ENCODE measurements around the gene FHIT.
A peak's percentile ranks its signal among the peaks of the same experiment; 100 is the strongest.

The FHIT gene

DNA sequence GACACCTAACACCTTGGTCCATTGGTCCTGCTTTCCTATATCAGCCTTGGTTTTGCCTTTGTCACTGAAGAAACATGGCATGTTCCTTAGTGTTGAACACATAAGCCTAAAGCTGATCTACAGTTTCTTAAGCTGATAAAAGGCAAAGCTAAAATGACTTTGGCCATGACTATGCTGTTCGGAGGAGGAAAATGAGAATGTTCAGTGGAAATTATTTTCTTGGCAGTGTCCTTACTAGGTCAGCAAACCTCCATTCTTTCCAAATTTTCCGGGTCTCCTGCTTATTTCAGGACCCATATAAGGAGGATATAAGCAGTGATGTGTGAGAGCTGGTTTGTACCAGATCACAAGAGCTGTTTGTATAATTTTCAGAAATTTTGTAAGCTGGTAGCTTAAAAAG lies 1368.5 kb downstream of the FHIT start:
- DNase-seq = no peak

DNA sequence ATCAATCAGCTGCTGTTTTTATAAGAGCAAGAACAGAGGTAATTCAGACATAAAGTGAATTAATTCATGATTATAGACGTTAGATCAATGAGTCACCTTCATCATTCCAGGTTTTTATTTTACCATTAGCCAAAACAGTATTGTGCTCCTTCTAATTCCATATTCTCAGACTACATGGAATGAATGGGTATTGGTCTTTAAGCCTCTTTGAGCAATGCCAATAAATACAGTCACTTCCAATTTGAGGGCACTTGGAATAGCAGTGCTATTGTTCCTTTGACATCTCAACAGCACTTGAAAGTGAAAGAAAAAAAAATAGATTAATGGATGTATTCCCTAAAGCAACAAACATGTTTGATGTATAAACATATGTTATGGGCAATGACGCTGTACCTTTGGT lies 1370.5 kb downstream of the FHIT start:
- DNase-seq = no peak

GRCh38 chr3:59879031-59879581 lies 1372.1 kb downstream of the FHIT start:
- DNase-seq = no peak

GRCh38 chr3:59878038-59878427 lies 1373.2 kb downstream of the FHIT start:
- DNase-seq = no peak

DNA sequence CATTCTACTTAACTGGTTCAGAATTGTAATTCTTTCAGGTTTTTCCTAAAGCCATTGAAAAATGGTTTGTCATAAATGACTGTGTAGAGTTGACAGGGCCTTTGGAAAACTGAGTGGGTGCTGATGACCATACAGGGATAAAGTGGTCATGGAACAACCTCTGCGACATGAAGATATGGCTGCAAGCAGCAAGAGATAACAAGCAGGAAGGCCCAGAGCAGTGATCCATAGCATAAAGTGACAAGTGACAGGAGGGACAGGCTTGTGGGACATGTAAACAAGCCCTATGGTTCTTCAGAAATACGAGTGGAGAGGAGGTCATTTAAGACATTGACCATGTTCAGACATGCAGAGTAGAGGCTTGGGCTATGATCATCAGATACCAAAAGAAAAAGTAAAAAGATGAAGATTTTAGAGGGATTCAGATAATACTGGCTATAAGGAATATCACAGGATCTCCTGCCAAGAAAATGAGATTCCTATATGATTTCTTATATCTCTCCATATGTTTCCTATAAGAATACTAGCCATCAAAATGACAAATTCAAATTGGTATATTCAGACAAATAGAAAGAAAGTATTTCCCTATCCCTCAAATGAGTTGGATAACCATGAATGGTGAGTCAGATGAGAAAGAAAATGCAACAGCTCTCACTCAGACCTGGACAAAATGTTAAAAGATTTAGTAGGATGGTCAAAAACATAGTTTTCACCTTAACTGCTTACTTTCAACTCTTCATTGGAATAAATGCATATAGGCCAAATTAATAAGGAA lies 1373.8 kb downstream of the FHIT start:
- DNase-seq = no peak

GRCh38 chr3:59876533-59877062 lies 1374.7 kb downstream of the FHIT start:
- DNase-seq = no peak

GRCh38 chr3:59873576-59874230 lies 1377.5 kb downstream of the FHIT start:
- peak; percentile 16 for DNase-seq

DNA sequence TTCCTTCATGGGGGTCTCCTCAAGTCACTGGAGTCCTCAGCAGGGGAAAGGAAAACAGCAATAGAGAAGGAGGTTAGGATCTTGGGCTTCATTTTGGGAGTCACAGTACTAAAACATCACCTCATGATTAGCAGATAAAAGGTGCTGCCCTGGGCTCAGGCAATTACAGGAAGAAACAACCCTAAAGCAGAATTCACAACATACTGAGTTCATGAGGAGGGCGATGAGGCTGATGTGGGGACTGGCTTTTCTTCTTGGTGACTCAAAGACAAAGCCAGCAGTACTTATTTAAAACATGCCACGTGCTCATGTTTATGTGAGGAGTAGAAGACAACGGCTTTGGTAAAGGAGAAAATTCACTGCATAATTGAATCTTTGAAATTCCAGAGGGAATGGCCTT lies 1379.1 kb downstream of the FHIT start:
- peak; percentile 16 for DNase-seq

DNA sequence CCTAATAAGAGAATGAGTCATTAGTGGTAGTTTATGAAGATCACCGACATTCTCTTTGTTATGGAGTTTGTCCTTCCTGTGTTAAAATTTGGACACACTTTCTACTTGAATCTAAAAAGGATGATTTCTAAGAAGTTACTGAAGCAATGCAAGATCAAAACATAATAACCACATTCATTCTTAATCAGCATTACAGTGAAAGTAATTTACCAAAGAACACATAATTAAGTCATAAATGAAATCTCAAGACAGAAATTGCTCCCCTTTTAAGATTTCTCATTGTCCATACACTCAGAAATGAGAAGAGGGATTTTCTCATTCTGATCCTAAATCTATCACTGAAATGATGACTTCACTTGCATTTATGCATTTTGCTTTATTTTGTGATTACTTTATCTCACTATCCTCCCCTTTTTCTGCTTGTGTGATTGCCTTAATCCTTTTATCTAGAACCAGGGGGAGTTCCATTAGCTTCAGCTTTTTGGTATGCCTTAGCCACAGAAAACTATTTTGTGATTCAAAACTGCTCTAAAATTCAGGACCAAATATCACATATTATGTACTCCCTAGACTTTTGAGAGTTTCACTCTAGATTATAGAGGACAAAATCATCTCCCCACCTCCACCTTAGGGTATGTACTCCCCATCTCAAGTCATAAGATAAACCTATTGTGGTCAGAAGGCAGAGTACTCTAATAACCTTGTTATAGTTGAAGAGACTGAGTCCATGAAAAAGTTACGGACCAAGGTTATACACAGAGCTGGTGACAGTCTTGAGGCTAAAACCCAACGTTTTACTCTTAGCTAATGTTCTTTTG lies 1383.9 kb downstream of the FHIT start:
- no peak for DNase-seq

DNA sequence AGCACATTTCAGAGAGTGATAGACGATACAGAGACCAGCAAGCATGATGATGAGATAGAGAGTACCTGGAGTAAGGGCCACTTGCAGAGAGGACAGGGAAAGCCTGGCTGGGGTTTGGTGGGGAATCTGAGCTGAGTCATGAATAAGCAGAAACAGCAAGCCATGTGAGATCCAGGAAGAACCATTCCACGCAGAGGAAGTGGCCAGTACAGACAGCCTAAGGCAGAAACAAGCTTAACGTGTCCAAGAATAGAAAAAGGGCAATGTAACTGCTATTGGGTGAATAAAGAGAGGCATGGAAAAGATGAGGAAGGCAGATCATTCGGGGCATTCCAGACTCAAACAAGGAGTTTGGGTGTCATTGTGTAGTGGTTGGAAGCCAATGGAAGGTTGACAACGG lies 1385.2 kb downstream of the FHIT start:
- no peak for DNase-seq

GRCh38 chr3:59865351-59865750 lies 1385.9 kb downstream of the FHIT start:
- no peak for DNase-seq

- DNase-seq = no peak
Measured at GRCh38 chr3:59862686-59863085, 1388.6 kb downstream of the FHIT start.

DNA sequence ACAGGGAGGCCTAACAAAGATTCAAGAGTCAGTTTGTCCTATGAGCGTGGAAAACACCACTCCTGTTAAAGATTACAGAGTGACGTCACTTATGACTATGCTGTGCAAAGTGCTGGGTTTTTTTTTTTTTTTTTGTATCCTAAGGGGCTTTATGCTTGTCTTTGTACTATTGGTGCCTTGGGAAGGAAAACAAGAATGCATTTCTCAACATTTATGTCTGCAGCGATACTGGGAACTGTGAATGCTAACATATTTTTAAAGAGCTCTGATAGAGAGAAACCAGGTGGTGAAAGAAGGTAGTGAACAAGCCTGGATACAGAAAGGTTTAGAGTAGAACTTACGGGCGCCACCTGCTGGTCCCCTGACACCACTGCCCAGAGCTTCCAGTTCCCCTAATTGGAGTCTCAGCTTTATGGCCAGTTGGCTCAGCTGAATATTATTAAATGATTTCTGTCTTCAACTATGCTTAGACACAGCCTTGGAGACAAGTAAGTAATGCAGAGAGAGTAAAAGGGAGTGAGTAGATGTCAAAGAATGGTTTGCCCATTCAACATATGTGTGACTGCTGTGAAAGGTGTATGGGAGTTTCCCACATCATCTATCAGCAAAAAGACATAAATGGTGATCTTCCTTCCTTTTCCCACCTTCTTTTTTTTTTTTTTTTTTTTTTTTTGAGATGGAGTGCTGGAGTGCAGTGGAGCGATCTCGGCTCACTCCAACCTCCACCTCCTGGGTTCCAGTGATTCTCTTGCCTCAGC lies 1393.5 kb downstream of the FHIT start:
- peak; percentile 88 for DNase-seq

DNA sequence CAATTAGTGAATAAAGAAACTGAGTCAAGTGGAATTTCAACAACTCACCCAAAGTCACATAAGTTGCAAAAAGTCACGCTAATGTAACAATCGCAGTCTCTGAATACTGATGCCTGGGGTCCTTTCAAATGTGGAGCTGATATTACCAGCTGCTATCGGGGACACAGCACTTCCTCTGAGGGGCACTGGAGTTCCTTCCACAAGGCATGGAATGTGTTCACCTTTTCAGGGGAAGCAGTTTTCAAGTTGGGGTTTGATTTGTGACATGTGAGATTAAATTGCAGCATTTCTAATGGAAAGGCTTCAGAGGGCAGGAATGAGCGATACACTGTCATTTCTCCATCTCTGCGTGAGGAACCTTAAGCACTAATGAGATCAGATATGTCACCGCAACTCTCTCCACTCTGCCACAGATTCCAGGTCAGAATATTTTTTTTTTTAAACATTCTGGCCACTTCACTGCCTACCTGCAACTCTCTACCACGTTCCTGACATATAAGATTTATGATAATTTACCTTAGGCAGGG lies 1394.3 kb downstream of the FHIT start:
- DNase-seq = no peak

- DNase-seq = no peak
Measured at GRCh38 chr3:59854061-59854709, 1397.1 kb downstream of the FHIT start.

DNA sequence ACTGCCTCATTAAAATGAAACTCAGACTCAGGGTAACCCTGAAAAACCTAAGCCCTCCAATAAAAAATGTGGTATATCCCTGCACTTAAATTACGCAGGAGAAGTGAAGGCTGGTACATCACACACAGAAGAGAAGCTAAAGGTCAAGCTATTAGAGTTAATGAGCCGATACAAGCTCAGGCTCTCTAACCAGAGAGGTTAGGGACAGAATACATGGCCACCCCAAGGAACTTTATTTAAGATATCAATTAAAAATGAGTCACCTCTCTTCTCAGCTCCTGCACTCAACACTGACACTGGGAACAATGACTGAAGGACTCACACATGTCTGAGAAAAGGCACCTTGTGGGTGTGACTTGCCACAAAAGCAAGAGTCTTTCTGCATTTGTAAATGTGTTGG lies 1400.8 kb downstream of the FHIT start:
- no peak for DNase-seq

DNA sequence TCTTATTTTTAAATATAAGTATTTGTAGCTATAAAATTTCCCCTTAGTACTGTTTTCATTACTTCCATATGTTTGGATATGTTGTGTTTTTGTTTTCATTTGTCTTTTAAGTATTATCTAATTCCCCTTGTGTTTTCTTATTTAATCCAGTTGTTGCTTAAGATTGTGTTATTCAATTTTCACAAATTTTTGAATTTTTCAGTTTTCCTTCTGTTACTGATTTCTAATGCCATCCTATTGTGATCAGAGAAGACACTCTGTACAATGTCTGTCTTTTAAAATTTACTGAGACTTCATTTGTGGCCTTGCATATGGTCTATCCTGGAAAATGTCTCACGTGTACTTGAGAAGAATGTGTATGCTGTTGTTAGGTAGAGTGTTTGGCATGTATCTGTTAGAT lies 1405.9 kb downstream of the FHIT start:
- DNase-seq = no peak

- no peak for DNase-seq
Measured at GRCh38 chr3:59843821-59844220, 1407.4 kb downstream of the FHIT start.

DNA sequence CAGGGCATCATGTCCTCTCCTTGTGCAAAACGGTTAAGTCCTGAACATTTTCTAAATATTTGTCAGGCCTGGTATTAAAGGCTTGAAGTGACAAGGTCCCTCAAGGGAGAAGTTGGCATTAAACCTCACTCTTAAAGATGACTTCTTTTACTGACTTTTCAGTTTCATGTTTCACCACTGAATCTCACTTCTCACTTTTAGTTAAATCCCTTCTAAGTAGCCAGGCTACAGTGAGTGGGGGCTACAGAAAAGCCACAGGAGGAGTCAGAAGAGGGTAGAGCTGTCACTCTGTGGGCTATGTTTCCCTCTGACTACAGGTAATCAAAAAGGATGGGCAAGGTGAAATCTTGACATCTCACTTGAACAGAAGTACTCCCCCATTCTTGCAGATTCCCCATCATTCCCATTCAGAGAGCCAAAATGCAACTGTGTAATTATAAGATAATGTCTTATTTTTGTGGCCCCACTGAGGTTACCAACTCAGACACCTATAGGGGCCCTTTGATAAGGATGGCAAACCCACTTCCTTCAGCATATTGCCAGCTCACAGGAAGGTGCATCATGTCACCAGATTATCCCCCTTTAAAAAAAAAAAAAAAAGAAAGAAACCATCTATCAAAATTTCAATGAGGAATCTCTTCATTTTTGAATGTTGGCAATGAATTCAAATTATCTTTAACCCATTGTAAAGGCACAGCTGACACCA lies 1411.3 kb downstream of the FHIT start:
- peak; percentile 19 for DNase-seq

DNA sequence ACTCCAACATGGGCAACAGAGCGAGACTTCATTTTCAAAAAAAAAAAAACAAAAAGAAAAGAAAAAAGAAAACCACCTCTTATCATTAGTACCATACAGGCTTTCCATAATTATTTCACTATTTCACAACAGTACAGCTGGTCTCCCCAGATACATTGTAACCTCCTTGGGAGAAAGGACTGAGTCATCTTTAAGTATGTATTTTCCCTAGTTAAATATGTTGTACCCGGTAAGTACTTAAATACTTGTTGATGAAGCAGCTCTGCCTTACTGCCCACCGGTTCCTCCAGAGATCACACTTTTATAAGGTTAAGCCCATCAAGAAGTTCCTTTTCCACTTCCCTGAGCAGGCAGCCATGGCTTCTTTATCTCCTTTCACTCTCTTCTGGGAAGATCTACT lies 1412.0 kb downstream of the FHIT start:
- no peak for DNase-seq

GRCh38 chr3:59836531-59836930 lies 1414.7 kb downstream of the FHIT start:
- DNase-seq = no peak
